Activated T-cell treated with anti-CD3 and anti-CD28 coated beads, Interleukin-2, amount 50 U/mL, for 48 hours (primary cell): ENCODE results near the gene ATP1A2.
"Not testable (repeated sequence)": the region's sequence is repeated elsewhere in the genome, so short reads cannot be mapped to it uniquely, and the experiment has no call there.

Experiments
- DNase-seq, 2 experiments: peaks; one replicate each; pipeline ENCODE4 v3.0.0-alpha.2; 2020

ATP1A2 gene

DNA sequence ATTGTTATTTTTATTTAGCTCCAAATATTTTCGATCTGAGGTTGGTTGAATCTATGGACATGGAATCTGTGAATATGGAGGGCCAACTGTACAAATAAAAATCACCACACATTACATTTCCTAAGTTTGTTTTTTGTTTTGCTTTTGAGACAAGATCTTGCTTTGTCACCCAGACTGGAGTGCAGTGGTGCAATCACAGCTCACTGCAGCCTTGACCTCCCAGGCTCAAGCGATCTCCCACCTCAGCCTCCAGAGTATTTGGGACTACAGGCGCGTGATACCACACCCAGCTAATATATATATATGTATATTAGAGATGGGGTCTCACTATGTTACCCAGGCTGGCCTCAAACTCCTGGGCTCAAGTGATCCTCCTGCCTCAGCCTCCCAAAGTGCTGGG lies 10.8 kb downstream of the ATP1A2 start:
- not testable (repeated sequence) for DNase-seq

DNA sequence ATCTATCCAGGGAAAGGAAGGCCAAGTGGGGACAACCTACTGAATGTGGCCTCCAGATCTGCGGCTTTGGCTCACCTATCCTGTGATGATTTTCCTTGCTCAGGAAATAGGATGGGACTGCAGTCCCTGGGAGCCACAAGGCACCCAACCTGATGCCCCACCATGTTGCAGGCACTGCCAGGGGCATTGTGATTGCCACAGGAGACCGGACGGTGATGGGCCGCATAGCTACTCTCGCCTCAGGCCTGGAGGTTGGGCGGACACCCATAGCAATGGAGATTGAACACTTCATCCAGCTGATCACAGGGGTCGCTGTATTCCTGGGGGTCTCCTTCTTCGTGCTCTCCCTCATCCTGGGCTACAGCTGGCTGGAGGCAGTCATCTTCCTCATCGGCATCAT lies 11.8 kb downstream of the ATP1A2 start:
- DNase-seq, result no peak

- DNase-seq, result no peak
Measured at GRCh38 chr1:160127865-160128523, 12.4 kb downstream of the ATP1A2 start.

- DNase-seq, result no peak
Measured at GRCh38 chr1:160128636-160129035, 13.1 kb downstream of the ATP1A2 start.

DNA sequence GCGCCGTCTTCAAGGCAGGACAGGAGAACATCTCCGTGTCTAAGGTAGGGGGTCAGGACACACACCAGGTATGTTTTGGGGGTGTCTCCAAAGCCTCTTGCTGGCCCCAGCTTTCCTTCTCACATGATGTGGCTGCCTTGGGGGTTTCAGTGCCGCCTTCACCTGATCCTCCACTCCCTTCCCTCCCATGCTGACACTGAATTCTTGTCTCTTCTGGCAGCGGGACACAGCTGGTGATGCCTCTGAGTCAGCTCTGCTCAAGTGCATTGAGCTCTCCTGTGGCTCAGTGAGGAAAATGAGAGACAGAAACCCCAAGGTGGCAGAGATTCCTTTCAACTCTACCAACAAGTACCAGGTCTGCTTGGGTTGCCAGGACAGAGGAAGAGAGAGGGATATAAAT lies 13.5 kb downstream of the ATP1A2 start:
- no peak for DNase-seq

DNA sequence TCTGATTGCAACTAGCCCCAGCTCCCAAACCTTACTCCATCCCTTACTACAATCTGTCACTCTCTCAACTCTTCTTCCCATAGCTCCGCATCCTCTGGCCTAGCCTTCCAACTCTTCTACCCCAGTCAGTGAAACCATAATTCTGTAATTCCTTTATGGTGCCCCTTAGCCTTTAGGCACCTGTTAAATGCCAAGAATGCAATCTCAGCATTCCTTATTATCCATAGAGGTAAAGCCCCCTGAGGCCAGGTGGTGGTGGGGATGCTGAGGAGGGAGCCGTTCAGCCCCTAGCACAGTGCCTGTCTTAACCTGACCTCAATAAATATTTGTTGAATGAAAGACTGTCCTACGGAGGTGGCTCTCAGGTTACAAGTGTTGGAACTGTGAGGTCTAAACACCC lies 14.0 kb downstream of the ATP1A2 start:
- no peak for DNase-seq

- no peak for DNase-seq
Measured at GRCh38 chr1:160129966-160130365, 14.4 kb downstream of the ATP1A2 start.

DNA sequence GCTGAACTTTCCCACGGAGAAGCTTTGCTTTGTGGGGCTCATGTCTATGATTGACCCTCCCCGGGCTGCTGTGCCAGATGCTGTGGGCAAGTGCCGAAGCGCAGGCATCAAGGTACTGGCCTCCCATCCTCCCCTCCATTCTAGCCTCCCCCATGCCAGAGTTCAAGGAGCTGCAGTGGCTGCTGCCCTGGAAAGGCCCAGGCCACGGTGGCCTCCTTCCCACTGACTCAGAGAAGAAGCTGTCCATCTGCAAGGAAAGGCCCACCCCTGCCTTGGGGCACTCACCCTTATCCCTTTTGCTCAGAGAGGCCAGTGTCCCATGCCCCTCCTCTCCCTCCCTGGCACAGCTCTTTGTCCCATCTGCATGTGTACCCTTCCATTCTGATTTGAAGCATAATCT lies 14.9 kb downstream of the ATP1A2 start:
- no peak for DNase-seq

DNA sequence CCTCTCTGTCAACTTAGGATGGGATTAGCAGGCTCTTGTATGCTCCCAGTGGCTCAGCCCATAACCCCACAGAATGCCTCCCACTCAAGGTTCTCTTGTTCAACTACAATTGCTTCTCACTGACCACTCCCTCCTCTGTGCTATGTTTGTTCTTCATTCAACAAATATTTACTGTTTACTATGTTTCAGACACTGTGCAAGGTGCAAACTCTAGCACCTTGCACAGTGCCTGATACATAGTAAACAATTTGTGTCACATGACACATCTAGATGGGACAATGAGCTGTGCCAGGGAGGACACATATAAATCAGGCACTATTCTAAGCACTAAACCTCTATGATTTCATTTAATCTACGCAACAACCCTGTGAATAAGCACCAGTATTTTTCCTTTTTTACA lies 15.4 kb downstream of the ATP1A2 start:
- no peak for DNase-seq

DNA sequence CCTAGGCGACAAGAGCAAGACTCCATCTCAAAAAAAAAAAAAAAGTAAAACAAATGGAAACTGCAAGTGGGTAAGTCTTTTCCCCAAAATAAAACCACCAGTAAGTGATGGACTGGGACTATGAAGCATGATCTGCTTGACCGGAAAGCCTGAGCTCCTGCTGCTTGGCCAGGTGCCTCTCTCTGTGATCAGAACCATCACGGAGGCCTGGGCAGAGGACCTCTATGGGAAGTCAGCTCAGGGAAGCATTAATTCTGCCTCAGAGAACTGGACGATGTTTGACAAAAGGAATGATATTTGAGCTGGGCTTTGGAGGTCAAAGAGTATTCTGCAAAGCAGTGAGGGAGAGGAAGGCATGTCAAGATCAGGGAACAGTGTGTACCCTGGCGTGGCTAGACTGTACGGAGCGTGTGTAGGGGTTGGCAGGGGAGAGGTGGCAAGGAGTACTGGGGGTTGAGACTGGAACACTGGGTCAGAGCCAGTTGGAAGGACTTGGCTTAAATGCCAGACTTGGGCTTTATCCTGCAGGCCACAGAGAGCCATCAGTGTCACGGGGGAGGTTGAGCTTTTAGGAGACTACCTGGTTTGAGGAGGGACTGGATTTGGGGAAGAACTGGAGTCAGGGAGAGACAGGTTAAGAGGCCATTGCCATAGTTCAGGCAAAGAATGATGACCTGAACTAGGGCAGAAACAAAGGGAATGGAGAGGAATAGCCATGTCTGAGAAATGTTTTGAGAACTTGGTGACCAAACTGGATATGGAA lies 16.4 kb downstream of the ATP1A2 start:
- no peak for DNase-seq

- no peak for DNase-seq
Measured at GRCh38 chr1:160133990-160134770, 18.6 kb downstream of the ATP1A2 start.

DNA sequence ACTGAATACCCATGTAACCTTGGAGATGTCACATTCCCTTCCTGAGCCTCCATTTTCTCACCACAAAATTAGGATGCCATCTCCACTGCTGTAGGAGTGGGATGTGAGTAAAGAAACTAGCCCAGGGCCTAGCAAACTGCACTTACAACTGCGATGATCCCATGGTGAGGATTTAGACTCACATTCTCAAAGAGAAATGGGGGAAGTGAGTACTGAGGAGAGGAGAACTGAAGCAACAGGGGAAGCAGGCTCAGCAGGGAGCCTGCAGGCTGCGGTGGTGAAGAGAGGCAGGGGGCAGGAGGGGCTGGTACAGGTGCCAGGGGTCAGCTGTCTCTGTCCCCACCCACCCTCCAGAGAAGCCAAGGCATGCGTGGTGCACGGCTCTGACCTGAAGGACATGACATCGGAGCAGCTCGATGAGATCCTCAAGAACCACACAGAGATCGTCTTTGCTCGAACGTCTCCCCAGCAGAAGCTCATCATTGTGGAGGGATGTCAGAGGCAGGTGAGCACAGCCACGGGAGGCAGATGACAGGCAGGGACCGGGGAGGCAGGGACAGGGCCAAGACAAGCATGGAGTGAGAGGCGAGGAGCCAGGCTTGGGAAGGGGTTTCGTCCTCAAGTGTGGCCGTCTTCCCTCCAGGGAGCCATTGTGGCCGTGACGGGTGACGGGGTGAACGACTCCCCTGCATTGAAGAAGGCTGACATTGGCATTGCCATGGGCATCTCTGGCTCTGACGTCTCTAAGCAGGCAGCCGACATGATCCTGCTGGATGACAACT lies 19.4 kb downstream of the ATP1A2 start:
- DNase-seq, result no peak

GRCh38 chr1:160136121-160136925 lies 20.8 kb downstream of the ATP1A2 start:
- no peak for DNase-seq

- DNase-seq, result no peak
Measured at GRCh38 chr1:160136926-160137200, 21.3 kb downstream of the ATP1A2 start.

- no peak for DNase-seq
Measured at GRCh38 chr1:160137216-160137862, 21.8 kb downstream of the ATP1A2 start.

DNA sequence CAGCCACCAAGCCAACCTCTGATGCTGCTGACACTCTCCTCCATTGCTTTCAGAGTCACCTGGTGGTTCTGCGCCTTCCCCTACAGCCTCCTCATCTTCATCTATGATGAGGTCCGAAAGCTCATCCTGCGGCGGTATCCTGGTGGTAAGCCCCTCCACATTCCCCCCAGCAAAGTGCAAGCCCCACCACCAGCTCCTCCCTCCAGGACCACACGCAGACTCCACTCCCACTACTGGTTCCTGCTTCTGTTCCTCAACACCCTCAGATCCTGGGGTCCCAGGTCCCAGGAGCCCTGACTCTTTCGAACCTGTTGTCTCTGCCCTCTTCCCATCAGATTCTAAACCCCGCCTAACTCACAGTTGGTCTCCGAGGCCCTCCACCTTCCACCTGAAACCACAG lies 24.3 kb downstream of the ATP1A2 start:
- DNase-seq, result no peak

DNA sequence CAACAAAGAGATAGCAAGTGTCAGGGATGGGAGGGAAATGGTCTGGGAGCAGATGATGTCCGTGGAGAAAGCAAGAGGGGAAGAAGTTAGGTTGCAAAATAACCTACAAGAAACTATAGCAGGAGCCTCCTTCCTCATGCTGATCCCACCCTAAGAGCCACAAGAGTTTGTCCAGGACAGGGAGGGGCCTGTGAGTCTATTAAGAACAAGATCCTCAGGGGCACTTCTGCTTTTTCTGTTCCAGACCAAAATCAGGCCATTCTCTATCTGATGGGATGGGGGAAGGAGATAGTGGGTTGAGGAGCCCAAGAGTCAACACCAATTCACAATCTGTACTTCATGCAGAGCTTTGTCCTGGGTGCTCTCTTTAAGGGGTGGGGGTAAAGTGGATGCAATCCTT lies 28.1 kb downstream of the ATP1A2 start:
- DNase-seq, result no peak

DNA sequence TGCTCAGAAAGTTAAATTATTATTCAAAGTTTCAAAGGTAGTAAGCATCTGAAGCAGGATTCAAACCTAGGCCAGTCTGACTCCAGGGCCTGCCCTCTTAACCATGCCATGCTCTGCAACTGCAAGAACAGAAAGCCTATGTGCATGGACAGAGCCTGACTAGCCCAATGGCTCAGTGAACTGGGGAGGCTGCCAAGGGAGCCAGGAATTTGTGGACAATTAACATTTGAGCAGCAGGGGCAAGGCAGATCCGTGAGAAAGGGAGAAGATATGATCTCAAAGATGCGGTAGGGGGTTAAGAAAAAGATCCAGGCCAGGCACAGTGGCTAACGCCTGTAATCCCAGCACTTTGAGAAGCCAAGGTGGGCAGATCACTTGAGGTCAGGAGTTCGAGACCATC lies 29.4 kb downstream of the ATP1A2 start:
- DNase-seq, result no peak

DNA sequence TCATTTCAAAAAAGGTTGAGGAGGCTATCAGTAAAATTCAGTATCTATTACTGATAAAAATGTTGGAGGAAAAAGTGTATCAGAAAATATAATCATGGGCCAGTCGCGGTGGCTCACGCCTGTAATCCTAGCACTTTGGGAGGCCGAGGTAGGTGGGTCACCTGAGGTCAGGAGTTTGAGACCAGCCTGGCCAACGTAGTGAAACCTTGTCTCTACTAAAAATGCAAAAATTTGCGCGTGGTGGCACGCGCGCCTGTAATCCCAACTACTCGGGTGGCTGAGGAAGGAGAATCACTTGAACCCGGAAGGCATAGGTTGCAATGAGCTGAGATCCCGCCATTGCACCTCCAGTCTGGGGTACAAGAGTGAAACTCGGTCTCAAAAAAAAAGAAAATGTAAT lies 30.5 kb downstream of the ATP1A2 start:
- no peak for DNase-seq

DNA sequence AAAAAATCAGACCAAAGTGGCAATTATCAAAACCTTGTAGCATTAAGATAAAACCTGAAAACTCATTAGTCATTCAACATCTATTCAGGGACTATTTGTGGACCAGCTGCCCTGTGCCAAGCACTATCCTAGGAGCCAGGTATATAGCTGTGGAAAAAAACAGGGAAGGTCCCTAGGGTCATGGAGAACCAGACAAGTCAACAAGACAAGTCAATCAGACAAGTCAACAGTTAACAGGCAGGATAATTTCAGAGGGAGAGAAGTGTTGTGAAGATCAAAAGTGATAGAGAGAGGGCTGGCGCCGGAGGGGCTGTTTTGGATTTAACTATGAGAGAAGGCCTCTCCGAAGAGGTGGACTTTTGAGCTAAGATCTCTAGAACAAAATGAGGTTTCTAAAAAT lies 32.6 kb downstream of the ATP1A2 start:
- DNase-seq, result no peak

- DNase-seq, result no peak
Measured at GRCh38 chr1:160149233-160149632, 33.7 kb downstream of the ATP1A2 start.

- no peak for DNase-seq
Measured at GRCh38 chr1:160149716-160150115, 34.2 kb downstream of the ATP1A2 start.
